Middle frontal gyrus (tissue), 1 donor: ENCODE results near the gene TMEM141.
"Not testable (repeated sequence)": the region's sequence is repeated elsewhere in the genome, so short reads cannot be mapped to it uniquely, and the experiment has no call there.

Experiments used
- DNase-seq: peaks from one replicate; pipeline ENCODE4 v3.0.0-alpha.2; 2015; ENCODE audit warnings: low spot score; ENCODE audit errors: extremely low spot score

TMEM141 gene

GRCh38 chr9:136833381-136834048, 42.4 kb downstream of the TMEM141 start:
- not testable (repeated sequence) for DNase-seq

- DNase-seq: no peak
Observed at GRCh38 chr9:136835162-136835931, 44.2 kb downstream of the TMEM141 start.

GRCh38 chr9:136835932-136836904, 45.1 kb downstream of the TMEM141 start:
- DNase-seq: no peak

GRCh38 chr9:136837146-136837855, 46.2 kb downstream of the TMEM141 start:
- no peak for DNase-seq

GRCh38 chr9:136837856-136838277, 46.7 kb downstream of the TMEM141 start:
- not testable (repeated sequence) for DNase-seq

- DNase-seq: no peak
Observed at GRCh38 chr9:136838314-136839228, 47.4 kb downstream of the TMEM141 start.

- no peak for DNase-seq
Observed at GRCh38 chr9:136839229-136840139, 48.3 kb downstream of the TMEM141 start.

GRCh38 chr9:136840140-136840876, 49.2 kb downstream of the TMEM141 start:
- DNase-seq: no peak

- peak; percentile 78 for DNase-seq
Observed at GRCh38 chr9:136840877-136841645, 49.9 kb downstream of the TMEM141 start.

- DNase-seq: not testable (repeated sequence)
Observed at GRCh38 chr9:136841646-136842379, 50.7 kb downstream of the TMEM141 start.

GRCh38 chr9:136842380-136842948, 51.3 kb downstream of the TMEM141 start, which contains the start of gene AJM1:
TSS of gene AJM1 (plus strand) at chr9:136842478. CDS start at chr9:136844415, 1,937 bp downstream.
- peak; percentile 78 for DNase-seq
